Fibroblast of the aortic adventitia (primary cell): ENCODE results near the gene FHL3. TPM values are rescaled to one million over a fixed set of nuclear protein-coding genes. Genes with fewer than 3 reads are reported as not detected.

Experiments used
- DNase-seq: peaks from one replicate; pipeline ENCODE4 v3.0.0-alpha.2; 2010; ENCODE audit warnings: low read depth
- H3K4me3 ChIP-seq: 2 replicates; pipeline ENCODE4 v1.5.1; 2011; ENCODE audit warnings: low read depth, mild to moderate bottlenecking, control low read depth, low read length, moderate library complexity
- CTCF ChIP-seq: IDR thresholded peaks from 2 replicates; pipeline ENCODE4 v1.5.1; 2011; ENCODE audit warnings: mild to moderate bottlenecking, low read length, control low read depth, inconsistent platforms; ENCODE audit not compliant: insufficient read depth
- total RNA-seq: library from RNA; depleted of rRNA; stranded (reverse); fragments of >200 nt; gene quantifications from 2 replicates; pipeline ENCODE4 v1.2.3, GENCODE V29; 2012; ENCODE audit warnings: low replicate concordance

FHL3 gene
- total RNA-seq, 1 donor: 15.6 TPM

GRCh38 chr1:38012363-38013226 is 7.3 kb upstream of the FHL3 start, which contains the start of gene UTP11:
UTP11 (plus strand) TSS chr1:38012734; CDS start chr1:38012803, 69 bp downstream.
- H3K4me3 ChIP-seq: peak within 1 kb of the TSS; percentile 93
- DNase-seq: peak; percentile 100
- no peak for TF ChIP-seq CTCF

DNA sequence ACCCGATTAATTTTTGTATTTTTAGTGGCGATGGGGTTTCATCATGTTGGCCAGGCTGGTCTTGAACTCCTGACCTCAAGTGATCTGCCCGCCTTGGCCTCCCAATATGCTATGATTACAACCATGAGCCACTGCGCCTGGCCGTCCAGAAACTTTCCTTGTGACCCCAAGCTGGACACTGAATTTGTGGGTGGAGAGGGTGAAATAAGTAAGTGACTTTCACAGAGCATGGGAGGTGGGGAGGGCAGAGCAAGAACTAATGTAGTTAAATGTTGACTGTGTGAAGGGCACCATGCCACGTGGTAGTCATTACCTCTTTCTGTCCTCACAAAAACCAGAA is 4.5 kb upstream of the FHL3 start:
- TF ChIP-seq CTCF: no peak
- no peak overlapping the region for H3K4me3 ChIP-seq
- no peak for DNase-seq

GRCh38 chr1:38009088-38009840 is 4.0 kb upstream of the FHL3 start:
- no peak overlapping the region for H3K4me3 ChIP-seq
- peak; percentile 75 for DNase-seq
- TF ChIP-seq CTCF: peak; percentile 20

DNA sequence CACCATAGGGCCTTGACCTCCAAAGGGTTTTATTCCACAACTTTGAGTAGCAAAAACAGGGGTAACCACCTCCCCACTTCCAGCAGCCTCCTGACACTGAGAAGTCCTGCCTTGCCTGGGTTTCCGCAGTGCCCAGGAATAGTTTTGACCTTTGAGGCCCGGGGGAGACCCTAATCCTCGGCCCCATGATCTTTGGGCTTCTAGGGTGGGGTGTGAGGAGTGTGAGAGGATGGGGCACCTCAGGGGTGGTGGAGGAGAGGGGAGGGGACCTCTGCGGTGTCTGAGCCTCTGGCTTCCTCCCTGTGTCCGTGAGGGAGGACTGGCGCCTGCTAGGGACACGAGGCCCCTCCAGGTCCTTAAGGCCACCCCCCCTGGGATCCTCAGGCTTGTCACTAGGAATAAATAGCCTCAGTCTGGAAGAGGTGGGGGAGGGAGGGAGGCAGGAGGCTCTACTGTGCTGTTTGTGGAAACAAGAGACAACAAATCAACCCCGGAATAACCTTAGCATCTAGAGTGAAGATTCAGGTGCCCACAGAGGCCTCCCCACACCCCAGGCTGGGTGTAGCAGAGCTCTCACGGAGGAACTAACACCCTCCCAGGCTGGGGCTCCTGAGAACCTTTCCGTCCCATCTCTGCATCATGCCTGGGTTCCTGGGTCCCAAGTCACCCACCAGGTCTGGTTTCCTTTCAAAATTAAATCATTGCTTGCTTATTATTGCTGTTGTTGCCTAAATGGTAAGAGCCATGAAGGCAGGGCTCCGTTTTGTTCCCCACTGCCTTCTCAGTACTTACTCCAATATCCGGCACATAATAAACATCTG is 904 bp upstream of the FHL3 start:
- no peak for DNase-seq
- peak overlapping the region; percentile 88 for H3K4me3 ChIP-seq
- TF ChIP-seq CTCF: no peak

GRCh38 chr1:38004284-38005108 is 818 bp downstream of the FHL3 start:
- no peak for TF ChIP-seq CTCF
- peak overlapping the region; percentile 88 for H3K4me3 ChIP-seq
- DNase-seq: no peak
